NCI-H187 (cell line): ENCODE measurements around the gene TSPAN5.
"Not testable (repeated sequence)": the region's sequence is repeated elsewhere in the genome, so short reads cannot be mapped to it uniquely, and the experiment has no call there.

Experiments
- DNase-seq, 2 experiments: peaks; one replicate each; lab custom pipeline; 2025; lab: John Stamatoyannopoulos, UW

The TSPAN5 gene

GRCh38 chr4:98546910-98547594, 111.4 kb downstream of the TSPAN5 start:
- no peak for DNase-seq

GRCh38 chr4:98544818-98545414, 113.5 kb downstream of the TSPAN5 start:
- DNase-seq = no peak

- DNase-seq = no peak
These were observed 114.1 kb downstream of the TSPAN5 start for GRCh38 chr4:98544141-98544817.

GRCh38 chr4:98542011-98542410, 116.4 kb downstream of the TSPAN5 start:
- DNase-seq = no peak

- DNase-seq = no peak
These were observed 117.6 kb downstream of the TSPAN5 start for GRCh38 chr4:98540803-98541202.

GRCh38 chr4:98539741-98540140, 118.7 kb downstream of the TSPAN5 start:
- DNase-seq = no peak

- no peak for DNase-seq
These were observed 119.1 kb downstream of the TSPAN5 start for GRCh38 chr4:98539299-98539698.

GRCh38 chr4:98536631-98537030, 121.8 kb downstream of the TSPAN5 start:
- no peak for DNase-seq

- not testable (repeated sequence) for DNase-seq
These were observed 124.3 kb downstream of the TSPAN5 start for GRCh38 chr4:98534146-98534545.

- no peak for DNase-seq
These were observed 127.8 kb downstream of the TSPAN5 start for GRCh38 chr4:98530572-98530971.

GRCh38 chr4:98529970-98530569, 128.3 kb downstream of the TSPAN5 start:
- DNase-seq = no peak

- DNase-seq = no peak
These were observed 129.5 kb downstream of the TSPAN5 start for GRCh38 chr4:98528882-98529281.

GRCh38 chr4:98527534-98528269, 130.7 kb downstream of the TSPAN5 start:
- no peak for DNase-seq

GRCh38 chr4:98524230-98524629, 134.2 kb downstream of the TSPAN5 start:
- DNase-seq = no peak

GRCh38 chr4:98522636-98523395, 135.6 kb downstream of the TSPAN5 start:
- DNase-seq = no peak

- DNase-seq = no peak
These were observed 136.3 kb downstream of the TSPAN5 start for GRCh38 chr4:98522062-98522461.

GRCh38 chr4:98521486-98521885, 136.9 kb downstream of the TSPAN5 start:
- DNase-seq = no peak

- no peak for DNase-seq
These were observed 139.0 kb downstream of the TSPAN5 start for GRCh38 chr4:98519268-98519977.

GRCh38 chr4:98518559-98519267, 139.7 kb downstream of the TSPAN5 start:
- no peak for DNase-seq
